ENCODE results near the gene KMT2C.

- TF ChIP-seq, protein P1, sequence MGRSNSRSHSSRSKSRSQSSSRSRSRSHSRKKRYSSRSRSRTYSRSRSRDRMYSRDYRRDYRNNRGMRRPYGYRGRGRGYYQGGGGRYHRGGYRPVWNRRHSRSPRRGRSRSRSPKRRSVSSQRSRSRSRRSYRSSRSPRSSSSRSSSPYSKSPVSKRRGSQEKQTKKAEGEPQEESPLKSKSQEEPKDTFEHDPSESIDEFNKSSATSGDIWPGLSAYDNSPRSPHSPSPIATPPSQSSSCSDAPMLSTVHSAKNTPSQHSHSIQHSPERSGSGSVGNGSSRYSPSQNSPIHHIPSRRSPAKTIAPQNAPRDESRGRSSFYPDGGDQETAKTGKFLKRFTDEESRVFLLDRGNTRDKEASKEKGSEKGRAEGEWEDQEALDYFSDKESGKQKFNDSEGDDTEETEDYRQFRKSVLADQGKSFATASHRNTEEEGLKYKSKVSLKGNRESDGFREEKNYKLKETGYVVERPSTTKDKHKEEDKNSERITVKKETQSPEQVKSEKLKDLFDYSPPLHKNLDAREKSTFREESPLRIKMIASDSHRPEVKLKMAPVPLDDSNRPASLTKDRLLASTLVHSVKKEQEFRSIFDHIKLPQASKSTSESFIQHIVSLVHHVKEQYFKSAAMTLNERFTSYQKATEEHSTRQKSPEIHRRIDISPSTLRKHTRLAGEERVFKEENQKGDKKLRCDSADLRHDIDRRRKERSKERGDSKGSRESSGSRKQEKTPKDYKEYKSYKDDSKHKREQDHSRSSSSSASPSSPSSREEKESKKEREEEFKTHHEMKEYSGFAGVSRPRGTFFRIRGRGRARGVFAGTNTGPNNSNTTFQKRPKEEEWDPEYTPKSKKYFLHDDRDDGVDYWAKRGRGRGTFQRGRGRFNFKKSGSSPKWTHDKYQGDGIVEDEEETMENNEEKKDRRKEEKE (IDR thresholded peaks at IDR 0.05), result no peak
- TF ChIP-seq MEF2B (IDR thresholded peaks at IDR 0.05; ENCODE audit: partially characterized antibody, poor library complexity, severe bottlenecking) (no peak), ZNF24 (IDR thresholded peaks at IDR 0.05) (no peak), JUNB (IDR thresholded peaks at IDR 0.05) (no peak), POLR2AphosphoS5 (IDR thresholded peaks at IDR 0.05; ENCODE audit: low read length) (no peak), IKZF1 (conservative IDR thresholded peaks at IDR 0.05) (no peak)
Measured at GRCh38 chr7:152108359-152108758, 327.4 kb downstream of the KMT2C start.

Measured in GM12878 (cell line).